ENCODE data around the gene ZNF664. TPM values are rescaled to one million over a fixed set of nuclear protein-coding genes. Genes with fewer than 3 reads are reported as not detected.
A peak's percentile ranks its signal among the peaks of the same experiment; 100 is the strongest.

Gene ZNF664
- total RNA-seq, 1 experiment from 2014 or later, result 102 TPM

- no peaks in the 10 kb centered on the region for H3K27me3 ChIP-seq
- H3K36me3 ChIP-seq, result no peaks in the 10 kb centered on the region
- no peak for DNase-seq
- H3K4me3 ChIP-seq, result no peak overlapping the region
- no peak overlapping the region for H3K27ac ChIP-seq
- peaks cover 37% of the 10 kb centered on the region for H3K4me1 ChIP-seq
- peaks cover 4% of the 10 kb centered on the region; the same call in 1 of the 2 replicates for H3K9me3 ChIP-seq (replicated peaks)
Observed at GRCh38 chr12:124041907-124042306, 68.9 kb downstream of the ZNF664 start.

GRCh38 chr12:124044021-124044420 is 71.0 kb downstream of the ZNF664 start:
- no peak for DNase-seq
- H3K4me1 ChIP-seq, result peaks cover 21% of the 10 kb centered on the region
- H3K9me3 ChIP-seq (replicated peaks), result peaks cover 19% of the 10 kb centered on the region
- no peaks in the 10 kb centered on the region for H3K36me3 ChIP-seq
- peak overlapping the region; percentile 4; the same call in 1 of the 2 replicates for H3K27ac ChIP-seq
- H3K27me3 ChIP-seq, result no peaks in the 10 kb centered on the region
- H3K4me3 ChIP-seq, result no peak overlapping the region

- H3K4me1 ChIP-seq, result peaks cover 16% of the 10 kb centered on the region
- H3K4me3 ChIP-seq, result peak overlapping the region; percentile 41
- DNase-seq, result peak; percentile 83 to 87
- peaks cover 19% of the 10 kb centered on the region for H3K9me3 ChIP-seq (replicated peaks)
- no peaks in the 10 kb centered on the region for H3K27me3 ChIP-seq
- peak overlapping the region; percentile 48 for H3K27ac ChIP-seq
- no peaks in the 10 kb centered on the region for H3K36me3 ChIP-seq
Observed at GRCh38 chr12:124044809-124045321, 71.8 kb downstream of the ZNF664 start.

GRCh38 chr12:124045671-124046455 is 72.8 kb downstream of the ZNF664 start:
- Histone ChIP-seq H3K9me3 (replicated peaks) (peaks cover 19% of the 10 kb centered on the region), H3K4me1 (peaks cover 16% of the 10 kb centered on the region), H3K27ac (no peak overlapping the region; the same call in 1 of the 2 replicates), H3K4me3 (no peak overlapping the region), H3K27me3 (no peaks in the 10 kb centered on the region), H3K36me3 (no peaks in the 10 kb centered on the region)
- no peak for DNase-seq

- Histone ChIP-seq H3K27me3 (no peaks in the 10 kb centered on the region), H3K36me3 (no peaks in the 10 kb centered on the region), H3K27ac (no peak overlapping the region), H3K9me3 (replicated peaks) (peaks cover 19% of the 10 kb centered on the region), H3K4me3 (no peak overlapping the region), H3K4me1 (peaks cover 16% of the 10 kb centered on the region)
- DNase-seq, result no peak
Observed at GRCh38 chr12:124046456-124046740, 73.4 kb downstream of the ZNF664 start.

GRCh38 chr12:124047045-124047566 is 74.1 kb downstream of the ZNF664 start:
- H3K4me3 ChIP-seq, result no peak overlapping the region
- H3K9me3 ChIP-seq (replicated peaks), result peaks cover 19% of the 10 kb centered on the region
- H3K4me1 ChIP-seq, result peaks cover 16% of the 10 kb centered on the region
- H3K27me3 ChIP-seq, result no peaks in the 10 kb centered on the region
- DNase-seq, result no peak
- H3K27ac ChIP-seq, result no peak overlapping the region
- H3K36me3 ChIP-seq, result no peaks in the 10 kb centered on the region

- H3K4me3 ChIP-seq, result no peak overlapping the region
- DNase-seq, result no peak
- H3K27me3 ChIP-seq, result no peaks in the 10 kb centered on the region
- peaks cover 19% of the 10 kb centered on the region for H3K9me3 ChIP-seq (replicated peaks)
- H3K27ac ChIP-seq, result no peak overlapping the region
- no peaks in the 10 kb centered on the region for H3K36me3 ChIP-seq
- peaks cover 7% of the 10 kb centered on the region for H3K4me1 ChIP-seq
Observed at GRCh38 chr12:124049451-124050094, 76.6 kb downstream of the ZNF664 start.

- Histone ChIP-seq H3K4me3 (no peak overlapping the region), H3K27ac (no peak overlapping the region), H3K4me1 (peaks cover 8% of the 10 kb centered on the region), H3K27me3 (no peaks in the 10 kb centered on the region), H3K36me3 (no peaks in the 10 kb centered on the region), H3K9me3 (replicated peaks) (peaks cover 2% of the 10 kb centered on the region)
- DNase-seq, result peak; percentile 22 to 45
Observed at GRCh38 chr12:124053851-124054250, 80.8 kb downstream of the ZNF664 start.

GRCh38 chr12:124055066-124055465 is 82.1 kb downstream of the ZNF664 start:
- DNase-seq, result no peak
- H3K4me3 ChIP-seq, result no peak overlapping the region
- H3K27me3 ChIP-seq, result no peaks in the 10 kb centered on the region
- peaks cover 7% of the 10 kb centered on the region for H3K9me3 ChIP-seq (replicated peaks)
- no peak overlapping the region for H3K27ac ChIP-seq
- peaks cover 8% of the 10 kb centered on the region for H3K4me1 ChIP-seq
- no peaks in the 10 kb centered on the region for H3K36me3 ChIP-seq

GRCh38 chr12:124057691-124058090 is 84.7 kb downstream of the ZNF664 start:
- H3K27me3 ChIP-seq, result no peaks in the 10 kb centered on the region
- no peaks in the 10 kb centered on the region for H3K36me3 ChIP-seq
- H3K9me3 ChIP-seq (replicated peaks), result peaks cover 7% of the 10 kb centered on the region
- DNase-seq, result peak in 1 of 2 experiments; percentile 49
- peaks cover 8% of the 10 kb centered on the region for H3K4me1 ChIP-seq
- no peak overlapping the region for H3K4me3 ChIP-seq
- no peak overlapping the region for H3K27ac ChIP-seq

GRCh38 chr12:124059752-124060151 is 86.7 kb downstream of the ZNF664 start:
- no peak for DNase-seq
- Histone ChIP-seq H3K4me1 (peaks cover 8% of the 10 kb centered on the region), H3K4me3 (no peak overlapping the region), H3K27ac (no peak overlapping the region), H3K9me3 (replicated peaks) (peaks cover 7% of the 10 kb centered on the region), H3K27me3 (no peaks in the 10 kb centered on the region), H3K36me3 (no peaks in the 10 kb centered on the region)

Other genes with a start within 250 kb of the ZNF664 start
- gene DNAH10, start 210.9 kb upstream of the ZNF664 start, total RNA-seq (2014; rRNA removed; shearing (Covaris generic)), result 5.6 and 6.6 TPM in 2 replicates
- 7.6 and 7.7 TPM in 2 replicates for gene CCDC92, start 384 bp upstream of the ZNF664 start, total RNA-seq (2014; rRNA removed; shearing (Covaris generic))